H9 (cell line): Measurements from ENCODE around the gene COL23A1. TPM values are rescaled to one million over a fixed set of nuclear protein-coding genes. Genes with fewer than 3 reads are reported as not detected.

ENCODE experiments used
- DNase-seq: peaks from one replicate; pipeline ENCODE4 v3.0.0-alpha.2; 2017
- H2AFZ ChIP-seq: one replicate; pipeline ENCODE4 v1.6.1; 2013; ENCODE audit warnings: mild to moderate bottlenecking, low read length, control low read depth, moderate library complexity
- H2AK5ac ChIP-seq: 2 replicates; pipeline ENCODE4 v1.6.1; 2013; ENCODE audit warnings: low read length, control low read depth, mixed read lengths; ENCODE audit not compliant: insufficient read length
- H2BK120ac ChIP-seq: one replicate; pipeline ENCODE4 v1.6.1; 2013; ENCODE audit warnings: low read depth, mild to moderate bottlenecking, low read length, control low read depth, inconsistent platforms; ENCODE audit not compliant: poor library complexity, severe bottlenecking
- H2BK12ac ChIP-seq: 2 replicates; pipeline ENCODE4 v1.6.1; 2013; ENCODE audit warnings: low read length, control low read depth, mixed read lengths, low read depth; ENCODE audit not compliant: insufficient read length
- H2BK15ac ChIP-seq: 2 replicates; pipeline ENCODE4 v1.6.1; 2013; ENCODE audit warnings: low read depth, low read length, control low read depth
- H2BK20ac ChIP-seq: one replicate; pipeline ENCODE4 v1.6.1; 2013; ENCODE audit warnings: low read depth, mild to moderate bottlenecking, low read length, control low read depth, inconsistent platforms; ENCODE audit not compliant: poor library complexity, severe bottlenecking
- H2BK5ac ChIP-seq: 2 replicates; pipeline ENCODE4 v1.6.1; 2013; ENCODE audit warnings: low read length, control low read depth, mixed read lengths; ENCODE audit not compliant: insufficient read length
- H3K14ac ChIP-seq: 2 replicates; pipeline ENCODE4 v1.6.1; 2013; ENCODE audit warnings: low read length, control low read depth; ENCODE audit not compliant: insufficient read depth
- H3K18ac ChIP-seq: 2 replicates; pipeline ENCODE4 v1.6.1; 2013; ENCODE audit warnings: low read depth, mild to moderate bottlenecking, mixed read lengths, low read length, control low read depth; ENCODE audit not compliant: insufficient read length
- H3K23ac ChIP-seq: 2 replicates; pipeline ENCODE4 v1.6.1; 2013; ENCODE audit warnings: low read length, control low read depth, mixed read lengths, low read depth; ENCODE audit not compliant: insufficient read length
- H3K23me2 ChIP-seq: 2 replicates; pipeline ENCODE4 v1.6.1; 2013; ENCODE audit warnings: low read depth, mild to moderate bottlenecking, mixed read lengths, low read length, control low read depth; ENCODE audit not compliant: insufficient read length, poor library complexity, severe bottlenecking
- H3K27ac ChIP-seq: 2 replicates; pipeline ENCODE4 v1.5.1; 2013; ENCODE audit warnings: low read length, control low read depth, mixed read lengths, low read depth; ENCODE audit not compliant: insufficient read length
- H3K27me3 ChIP-seq: 2 replicates; pipeline ENCODE4 v1.6.1; 2013; ENCODE audit warnings: low read length, control low read depth, inconsistent platforms; ENCODE audit not compliant: insufficient read depth
- H3K4ac ChIP-seq: 2 replicates; pipeline ENCODE4 v1.6.1; 2013; ENCODE audit warnings: low read depth, mild to moderate bottlenecking, control low read depth, inconsistent platforms, low read length, moderate library complexity
- H3K4me1 ChIP-seq: 2 replicates; pipeline ENCODE4 v1.6.1; 2013; ENCODE audit warnings: low read length, control low read depth, inconsistent platforms; ENCODE audit not compliant: insufficient read depth
- H3K4me2 ChIP-seq: 2 replicates; pipeline ENCODE4 v1.6.1; 2013; ENCODE audit warnings: low read length, control low read depth, mixed read lengths; ENCODE audit not compliant: insufficient read length, insufficient read depth
- H3K56ac ChIP-seq: 2 replicates; pipeline ENCODE4 v1.6.1; 2013; ENCODE audit warnings: low read depth, mild to moderate bottlenecking, mixed read lengths, low read length, control low read depth; ENCODE audit not compliant: insufficient read length
- H3K79me1 ChIP-seq: 2 replicates; pipeline ENCODE4 v1.6.1; 2013; ENCODE audit warnings: low read depth, mild to moderate bottlenecking, moderate library complexity, low read length, control low read depth, inconsistent platforms; ENCODE audit not compliant: insufficient read depth, poor library complexity, severe bottlenecking
- H3K79me2 ChIP-seq: 2 replicates; pipeline ENCODE4 v1.6.1; 2013; ENCODE audit warnings: low read length, control low read depth, inconsistent platforms; ENCODE audit not compliant: insufficient read depth
- H3K9ac ChIP-seq: 2 replicates; pipeline ENCODE4 v1.6.1; 2013; ENCODE audit warnings: low read length, control low read depth, mixed read lengths; ENCODE audit not compliant: insufficient read length; ENCODE audit errors: extremely low read depth
- H3K9me3 ChIP-seq: one replicate; pipeline ENCODE4 v1.6.1; 2013; ENCODE audit warnings: low read depth, low read length, inconsistent platforms; ENCODE audit not compliant: control insufficient read depth
- H3T11ph ChIP-seq: one replicate; pipeline ENCODE4 v1.6.1; 2013; ENCODE audit warnings: mild to moderate bottlenecking, low read length, control low read depth, inconsistent platforms
- H4K20me1 ChIP-seq: one replicate; pipeline ENCODE4 v1.6.1; 2013; ENCODE audit not compliant: control insufficient read depth, insufficient read length, insufficient read depth
- H4K5ac ChIP-seq: 2 replicates; pipeline ENCODE4 v1.6.1; 2013; ENCODE audit warnings: low read depth, mild to moderate bottlenecking, mixed read lengths, low read length, control low read depth; ENCODE audit not compliant: insufficient read length
- H4K8ac ChIP-seq: replicated peaks from 2 replicates; pipeline ENCODE4 v1.6.1; 2013; ENCODE audit warnings: low read length, control low read depth, mixed read lengths, low read depth; ENCODE audit not compliant: insufficient read length
- H4K91ac ChIP-seq: 2 replicates; pipeline ENCODE4 v1.6.1; 2013; ENCODE audit warnings: low read depth, mild to moderate bottlenecking, moderate library complexity, mixed read lengths, low read length, control low read depth; ENCODE audit not compliant: insufficient read length
- H3K27ac Mint-ChIP-seq, 3 experiments: 2 replicates in 2 of 3; 3 replicates in 1 of 3; pipeline ENCODE4 v1.8.0; 2020 to 2021; ENCODE audit warnings: mixed read lengths in 3 of 3, mild to moderate bottlenecking in 1 of 3, moderate library complexity in 1 of 3
- H3K27me3 Mint-ChIP-seq: 2 replicates; pipeline ENCODE4 v1.8.0; 2021; ENCODE audit warnings: low read depth, mild to moderate bottlenecking, moderate library complexity, mixed read lengths
- H3K36me3 Mint-ChIP-seq, 3 experiments: 2 replicates in 2 of 3; 3 replicates in 1 of 3; pipeline ENCODE4 v1.8.0; 2020 to 2021; ENCODE audit warnings: low read depth in 3 of 3, mixed read lengths in 3 of 3; ENCODE audit not compliant: insufficient read depth in 1 of 3
- H3K4me1 Mint-ChIP-seq, 2 experiments: 2 replicates each; pipeline ENCODE4 v1.8.0; 2020; ENCODE audit warnings: mixed read lengths in 2 of 2
- H3K4me3 Mint-ChIP-seq, 2 experiments: 2 replicates in 1 of 2; 3 replicates in 1 of 2; pipeline ENCODE4 v1.8.0; 2020 to 2021; ENCODE audit warnings: mild to moderate bottlenecking in 2 of 2, mixed read lengths in 2 of 2, moderate library complexity in 1 of 2
- H3K9me3 Mint-ChIP-seq, 2 experiments: 2 replicates in 1 of 2; 3 replicates in 1 of 2; pipeline ENCODE4 v1.8.0; 2020; ENCODE audit warnings: mild to moderate bottlenecking in 2 of 2, mixed read lengths in 2 of 2, moderate library complexity in 1 of 2
- CTCF ChIP-seq: fragments of 200-600 bp; sonication (generic); conservative IDR thresholded peaks from 3 replicates; pipeline ENCODE4 v1.8.0; 2021; ENCODE audit warnings: antibody characterized with exemption, mild to moderate bottlenecking
- WGBS: extraction: QIAGEN DNeasy Blood & Tissue Kit; methylation state at CpG from one replicate; pipeline ENCODE4 v1.1.7; 2013; ENCODE audit warnings: missing lambda C conversion rate, low lambda C conversion rate, mixed read lengths; ENCODE audit not compliant: insufficient read length; ENCODE audit errors: extremely low coverage; 5-methylcytosine and 5-hydroxymethylcytosine counted together
- total RNA-seq: library from RNA; stranded (reverse); gene quantifications from 2 replicates; pipeline ENCODE4 v1.2.1, GENCODE V29; 2021

COL23A1 gene
- total RNA-seq, 1 experiment from 2014 or later, result 2.6 TPM

GRCh38 chr5:178291969-178292825 lies 298.0 kb downstream of the COL23A1 start:
- Histone ChIP-seq H2AK5ac (no peak overlapping the region), H3K79me2 (no peaks in the 10 kb centered on the region), H3K23me2 (peaks cover 3% of the 10 kb centered on the region), H2BK20ac (no peak overlapping the region), H4K91ac (no peak overlapping the region), H4K20me1 (no peaks in the 10 kb centered on the region), H3K9ac (no peak overlapping the region), H2BK15ac (no peak overlapping the region), H3K79me1 (no peaks in the 10 kb centered on the region), H3K27me3 (no peaks in the 10 kb centered on the region), H3K56ac (no peak overlapping the region), H3K18ac (no peak overlapping the region), H2BK12ac (no peak overlapping the region), H3T11ph (no peak overlapping the region), H2BK120ac (no peak overlapping the region), H3K4me2 (no peak overlapping the region), H2AFZ (no peak overlapping the region), H3K14ac (no peak overlapping the region), H3K9me3 (no peaks in the 10 kb centered on the region), H3K4ac (no peak overlapping the region), H4K5ac (no peak overlapping the region), H3K27ac (no peak overlapping the region), H4K8ac (no peak overlapping the region), H3K4me1 (no peaks in the 10 kb centered on the region), H2BK5ac (no peak overlapping the region), H3K23ac (no peak overlapping the region)
- Mint-ChIP-seq H3K36me3 (peaks cover 0 to 2% (median 0%) of the 10 kb centered on the region in 3 experiments; a peak in 3 of 7 replicates), H3K9me3 (peaks cover 3 to 5% of the 10 kb centered on the region in 2 experiments; a peak in 4 of 5 replicates), H3K4me3 (no peak overlapping the region), H3K4me1 (peaks cover 0 to 17% of the 10 kb centered on the region in 2 experiments; a peak in 3 of 4 replicates), H3K27me3 (peaks cover 3% of the 10 kb centered on the region), H3K27ac (peak overlapping the region in 1 of 3 experiments; percentile 58; a peak in 1 of 7 replicates)
- TF ChIP-seq CTCF, result no peak
- no CpG with 5 or more reads among the region's 15 CpGs for WGBS
- no peak for DNase-seq
